GM18526 (cell line): ENCODE results near the gene SCAMP1.

Source experiments
- POLR2A ChIP-seq: IDR thresholded peaks from 3 replicates; pipeline ENCODE4 v1.6.1; 2011; ENCODE audit not compliant: insufficient read length; ENCODE audit errors: extremely low read depth

Gene SCAMP1

DNA sequence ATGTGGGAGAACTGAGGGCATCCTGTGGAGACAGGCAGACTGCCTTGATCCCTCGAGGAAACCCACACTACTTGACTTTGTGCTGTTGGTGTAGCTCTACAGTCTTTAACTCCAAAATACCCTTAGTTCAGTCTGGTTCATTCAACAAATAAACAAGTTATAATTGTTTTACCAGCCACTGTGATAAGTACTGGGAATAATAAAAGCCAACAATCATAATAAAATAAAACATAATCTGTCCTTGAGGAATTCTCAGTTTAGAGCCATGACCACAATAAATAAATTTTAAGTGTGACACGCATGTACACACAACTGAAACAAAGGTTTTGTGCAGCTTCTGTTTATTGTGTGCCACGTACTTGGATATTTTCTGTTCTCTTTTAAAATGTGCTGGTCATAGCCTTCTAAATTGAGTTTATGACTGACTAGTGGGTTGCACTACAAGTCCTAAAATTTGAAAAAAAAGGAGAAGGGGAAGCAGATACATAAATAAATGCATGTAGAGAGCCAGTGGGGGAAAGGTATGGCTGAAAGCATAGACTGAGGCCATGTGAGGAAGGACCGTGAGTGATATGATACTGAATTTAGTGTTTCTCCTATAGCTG is 6.2 kb upstream of the SCAMP1 start:
- no peak for TF ChIP-seq POLR2A

DNA sequence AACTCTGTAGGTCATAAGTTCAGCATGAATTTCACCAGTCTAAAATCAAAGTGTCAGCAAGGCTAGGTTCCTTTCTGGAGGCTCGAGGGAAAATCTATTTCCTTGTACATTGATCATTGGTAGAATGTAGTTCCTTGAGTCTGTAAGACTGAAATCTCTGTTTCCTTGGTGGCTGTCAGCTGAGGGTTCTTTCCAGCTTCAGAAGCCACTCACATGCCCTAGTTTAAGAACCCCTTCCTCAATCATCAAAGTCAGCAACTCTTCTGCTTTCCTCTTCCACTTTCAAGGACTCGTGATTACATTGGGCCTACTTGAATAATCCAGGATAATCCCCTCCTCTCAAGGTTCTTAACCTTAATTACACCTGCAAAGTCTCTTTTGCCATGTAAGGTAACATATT is 4.9 kb upstream of the SCAMP1 start:
- no peak for TF ChIP-seq POLR2A

DNA sequence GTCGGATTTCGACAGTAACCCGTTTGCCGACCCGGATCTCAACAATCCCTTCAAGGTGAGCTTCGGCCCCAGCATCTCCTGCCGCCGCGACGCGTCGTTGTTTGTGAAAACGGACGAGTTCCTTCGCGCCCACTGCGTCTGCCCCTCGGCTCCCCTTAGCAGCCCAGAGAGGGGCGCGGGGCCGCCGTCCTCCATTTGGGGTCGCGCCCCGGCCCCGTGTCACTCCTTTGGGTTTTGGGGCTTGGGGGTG is 182 bp downstream of the SCAMP1 start:
- TF ChIP-seq POLR2A: no peak

DNA sequence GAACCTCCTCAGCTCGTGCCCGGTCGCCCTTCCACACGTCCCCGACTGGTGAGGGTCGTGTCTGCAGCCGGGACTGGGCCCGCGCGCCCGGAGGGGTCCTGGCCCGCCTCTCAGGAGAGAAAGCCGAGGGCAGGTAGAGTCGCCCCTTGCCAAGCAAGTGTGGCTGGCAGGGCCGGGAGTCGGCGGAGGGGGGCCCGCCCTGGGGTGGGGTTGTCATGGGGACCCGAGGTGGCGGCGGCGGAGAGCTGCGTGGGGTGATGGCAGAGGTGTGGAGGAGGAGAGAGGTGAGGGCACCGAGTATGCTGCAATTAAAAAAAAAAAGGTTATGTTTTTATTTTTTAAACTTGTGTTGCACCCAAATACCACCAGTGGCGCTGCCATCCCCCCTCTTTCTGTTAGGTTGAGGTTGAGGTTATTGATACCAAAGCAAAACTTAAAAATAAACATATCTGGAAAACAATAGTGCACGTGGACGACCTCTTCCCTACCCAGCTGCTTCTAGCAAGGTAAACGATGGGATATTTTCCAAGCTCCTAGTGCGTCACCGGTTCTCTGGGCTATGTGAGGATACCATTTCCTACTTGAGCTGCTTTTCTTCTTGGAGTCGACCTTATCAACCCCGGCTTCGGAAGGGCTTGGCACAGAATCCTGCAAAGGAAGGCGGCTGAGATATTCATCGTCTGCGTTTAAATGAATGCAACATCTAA is 660 bp downstream of the SCAMP1 start:
- TF ChIP-seq POLR2A: no peak

DNA sequence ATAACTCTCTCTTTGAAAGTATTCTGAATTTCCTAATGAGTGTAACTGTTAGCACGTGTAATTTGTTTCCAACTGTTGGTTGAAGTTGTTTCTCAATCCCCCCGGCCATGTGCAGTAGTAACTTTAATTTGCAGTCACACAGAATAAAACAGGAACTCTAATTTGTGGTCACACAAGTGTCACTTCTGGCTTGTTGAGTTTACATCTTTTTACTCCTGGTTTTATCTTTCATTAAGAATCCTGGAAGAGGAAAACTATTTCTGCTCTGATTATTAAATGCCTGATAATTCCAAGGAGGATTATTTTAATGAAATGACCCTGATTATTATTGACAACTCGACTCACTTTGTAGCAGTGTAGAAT is 1.2 kb downstream of the SCAMP1 start:
- TF ChIP-seq POLR2A: no peak

DNA sequence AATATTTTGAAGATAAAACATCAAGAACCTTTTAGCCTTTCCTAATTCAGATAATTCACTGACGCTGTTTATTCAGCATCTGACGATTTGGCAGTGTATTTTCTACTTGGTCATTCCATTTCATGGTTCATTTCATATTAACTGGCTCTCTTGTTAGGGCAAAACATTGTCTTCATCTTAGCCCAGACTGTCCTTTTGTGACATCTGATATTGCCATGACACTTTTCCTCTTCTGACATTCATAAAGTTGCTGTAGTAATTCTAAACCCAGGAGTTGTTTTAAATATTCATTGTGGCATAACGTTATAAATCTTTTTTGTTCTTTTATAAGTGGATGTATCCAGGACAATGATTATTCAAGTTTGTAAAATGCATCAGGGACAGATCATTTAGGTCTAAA is 1.8 kb downstream of the SCAMP1 start:
- no peak for TF ChIP-seq POLR2A

DNA sequence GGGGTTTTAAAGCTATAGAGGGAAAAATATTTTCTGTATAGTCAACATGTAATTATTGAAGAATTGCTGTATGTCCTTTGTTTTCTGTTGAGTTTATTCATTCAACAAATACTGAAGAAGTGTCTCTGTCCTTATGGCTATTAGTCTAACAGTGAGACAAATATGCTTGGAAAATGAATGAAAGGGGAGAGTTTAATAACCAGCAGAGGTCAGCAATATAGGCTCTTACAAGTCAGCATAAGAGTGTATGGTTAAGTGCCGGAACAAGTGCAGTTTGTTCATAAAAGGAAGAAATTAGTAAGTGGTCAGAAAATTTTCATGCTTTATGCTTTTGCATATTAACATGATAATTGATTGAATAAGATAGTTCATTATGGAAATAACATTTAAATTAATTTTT is 3.6 kb downstream of the SCAMP1 start:
- TF ChIP-seq POLR2A: no peak

DNA sequence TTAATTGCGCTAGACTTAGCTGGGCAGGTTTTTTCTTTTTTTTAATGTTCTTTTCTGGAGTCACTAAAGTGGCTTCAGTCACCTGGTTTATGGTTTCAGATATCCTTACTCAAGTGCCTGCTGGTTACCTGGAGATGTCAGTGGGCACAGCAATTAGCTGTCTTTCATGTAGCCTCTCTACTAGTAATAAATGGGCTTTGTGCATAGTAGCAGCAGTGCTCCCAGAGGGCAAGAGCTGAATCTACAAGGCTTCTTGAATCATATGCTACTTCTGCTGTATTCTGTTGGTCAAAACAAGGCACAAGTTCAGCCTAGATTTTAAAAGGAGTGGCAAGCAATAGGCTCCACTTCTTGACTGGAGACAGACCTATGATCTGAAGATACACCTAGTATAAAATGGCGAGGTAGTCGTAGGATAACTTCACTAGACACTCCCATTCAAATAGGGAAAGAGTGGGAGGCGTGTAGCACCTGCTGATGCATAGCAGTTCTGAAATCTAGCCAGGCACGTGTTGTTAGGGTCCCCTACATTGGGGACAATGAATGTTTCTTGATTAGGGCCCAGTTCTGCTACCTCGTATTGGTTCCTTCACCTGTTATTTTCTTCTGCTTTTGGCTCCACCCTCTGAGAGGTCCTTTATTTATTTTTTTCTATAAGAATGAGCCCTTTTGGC is 7.0 kb downstream of the SCAMP1 start:
- no peak for TF ChIP-seq POLR2A

DNA sequence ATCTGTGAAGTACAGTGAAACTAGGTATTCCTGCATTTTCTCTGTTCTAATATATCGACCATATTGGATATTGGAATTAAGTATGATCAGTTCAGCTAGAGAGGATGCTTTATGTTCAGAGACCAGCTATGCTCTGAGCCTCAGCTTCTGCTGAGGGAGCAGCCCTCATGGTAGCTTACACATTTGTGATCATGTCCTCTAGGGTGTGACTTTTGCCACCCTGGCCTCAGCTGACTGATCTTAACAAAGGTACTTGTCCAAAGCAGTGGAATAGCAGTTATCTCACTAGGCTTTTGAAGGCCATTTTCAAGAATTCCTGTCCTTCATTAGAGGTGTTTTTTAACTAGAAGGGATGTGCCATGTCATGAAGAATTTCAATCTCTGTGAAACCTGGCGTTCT is 9.3 kb downstream of the SCAMP1 start:
- TF ChIP-seq POLR2A: no peak

DNA sequence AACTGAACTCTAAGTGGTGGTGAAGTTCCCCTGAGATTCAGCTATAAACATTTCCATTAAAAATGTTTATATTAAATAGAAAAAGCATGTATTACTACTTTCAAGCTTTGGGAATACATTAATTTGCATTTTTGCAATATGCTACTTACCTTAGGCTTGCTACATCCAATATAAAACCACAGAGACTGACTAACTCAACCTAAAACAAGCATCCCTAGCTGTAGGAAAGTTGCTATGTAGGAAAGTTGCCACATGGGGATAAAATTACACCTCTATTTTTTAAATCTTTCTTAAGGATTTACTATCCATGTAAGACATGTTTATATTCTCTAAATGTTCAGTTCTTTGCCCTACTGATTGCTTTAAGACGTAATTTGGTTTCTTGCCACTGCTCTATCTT is 12.8 kb downstream of the SCAMP1 start:
- TF ChIP-seq POLR2A: no peak

DNA sequence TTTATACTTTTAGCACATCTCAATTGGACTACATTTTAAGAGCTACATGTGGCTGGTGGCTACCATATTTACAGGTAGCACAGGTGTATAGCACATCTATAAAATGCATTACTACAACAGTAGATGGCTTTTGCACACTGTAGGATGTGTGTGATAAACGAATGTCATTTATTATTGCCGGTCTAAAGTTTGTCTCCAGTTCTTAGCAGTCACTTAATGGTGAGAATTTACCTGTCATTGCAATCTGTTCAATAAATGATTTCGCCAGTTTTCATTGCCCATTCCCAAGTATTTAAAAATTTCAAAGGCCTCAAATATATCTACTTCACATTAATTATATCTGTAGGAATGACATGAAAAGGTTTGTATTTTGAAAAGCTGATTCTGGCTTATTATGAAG is 15.9 kb downstream of the SCAMP1 start:
- no peak for TF ChIP-seq POLR2A

DNA sequence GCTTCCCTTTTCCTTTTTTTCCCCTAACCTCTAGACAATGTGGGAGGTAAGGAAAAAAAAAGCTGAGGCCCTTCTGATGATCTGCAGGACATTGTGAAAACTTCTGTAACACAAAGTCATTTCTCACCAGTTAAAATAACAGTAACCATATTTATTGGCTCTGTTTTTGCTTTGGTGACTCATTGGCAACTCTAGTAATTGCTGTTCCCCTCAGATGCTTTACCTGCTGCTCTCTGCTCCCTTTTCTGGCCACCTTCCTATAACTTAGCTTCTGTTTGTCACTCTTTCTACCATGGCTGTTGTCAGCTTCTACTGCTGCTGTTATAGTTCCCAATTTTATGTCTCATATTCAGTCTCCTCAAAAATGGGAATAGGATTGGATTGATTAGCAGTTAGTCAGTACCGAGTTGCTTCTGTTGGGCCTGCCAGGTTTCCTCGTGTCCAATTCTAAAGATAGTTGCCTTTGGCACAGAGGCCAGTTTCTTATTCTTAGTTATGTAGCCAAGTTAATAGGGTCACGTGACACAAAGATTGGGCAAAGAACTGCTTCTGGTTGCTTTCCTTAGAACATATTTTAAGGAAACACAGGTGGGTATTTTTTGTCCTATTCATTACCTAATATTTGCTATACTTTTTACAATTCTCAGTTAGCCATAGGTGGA is 16.8 kb downstream of the SCAMP1 start:
- no peak for TF ChIP-seq POLR2A

DNA sequence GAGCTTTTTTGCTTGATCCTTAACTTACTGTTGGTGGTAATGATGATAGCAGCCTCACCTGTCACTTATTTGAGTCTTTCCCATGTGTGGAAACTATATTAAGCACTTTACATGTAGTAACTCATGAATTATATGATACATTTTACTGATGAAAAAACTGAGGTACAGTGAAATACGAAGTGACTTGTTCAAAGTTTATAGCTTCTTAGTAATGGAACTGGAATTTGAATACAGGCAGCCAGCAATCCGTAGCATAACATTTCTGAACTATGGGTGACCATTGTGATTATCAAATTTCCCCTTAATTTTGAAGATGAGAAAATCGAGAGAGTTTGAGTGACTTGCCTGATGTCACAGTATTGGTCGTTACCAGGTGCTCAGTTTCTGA is 17.3 kb downstream of the SCAMP1 start:
- no peak for TF ChIP-seq POLR2A

DNA sequence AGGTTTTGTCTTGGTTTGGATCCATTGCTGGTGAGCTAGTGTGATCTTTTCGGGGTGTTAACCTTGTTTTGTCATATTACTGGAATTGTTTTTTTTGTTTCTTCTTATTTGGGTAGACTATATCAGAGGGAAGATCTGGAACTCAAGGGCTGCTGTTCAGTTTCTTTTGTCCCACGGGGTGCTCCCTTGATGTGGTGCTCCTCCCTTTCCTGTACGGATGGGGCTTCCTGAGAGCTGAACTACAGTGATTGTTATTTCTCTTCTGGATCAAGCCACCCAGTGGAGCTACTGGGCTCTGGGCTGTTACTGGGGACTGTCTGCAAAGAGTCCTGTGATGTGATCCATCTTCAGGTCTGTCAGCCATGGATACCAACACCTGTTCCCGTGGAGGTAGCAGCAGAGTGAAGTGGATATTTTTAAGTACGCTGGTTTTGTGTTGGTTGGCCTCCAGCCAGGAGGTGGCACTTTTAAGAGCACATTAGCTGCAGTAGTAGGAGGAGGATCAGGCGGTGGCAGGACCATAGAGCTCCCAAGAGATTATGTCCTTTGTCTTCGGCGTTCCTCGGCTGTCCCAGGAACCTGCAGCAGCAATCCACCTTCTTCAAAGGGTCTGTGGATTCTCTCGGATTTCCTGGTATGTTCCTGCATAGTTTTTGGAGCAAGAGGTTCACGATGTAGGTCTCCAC is 27.2 kb downstream of the SCAMP1 start:
- no peak for TF ChIP-seq POLR2A

DNA sequence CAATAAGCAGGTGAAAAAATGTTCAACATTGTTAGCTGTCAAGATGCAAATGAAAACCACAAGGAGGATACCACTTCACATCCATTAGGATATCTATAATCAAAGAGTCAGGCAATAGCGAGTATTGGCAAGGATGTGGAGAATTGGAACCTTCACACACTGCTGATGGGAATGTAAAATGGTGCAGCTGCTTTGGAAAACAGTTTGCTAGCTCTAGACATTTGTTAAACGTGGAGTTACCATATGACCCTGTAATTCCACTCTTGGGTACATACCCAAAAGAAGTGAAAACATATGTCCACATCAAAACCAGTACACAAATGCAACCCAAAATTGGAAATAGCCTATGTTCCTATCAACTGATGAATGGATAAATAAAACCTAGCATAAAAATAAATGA is 37.4 kb downstream of the SCAMP1 start:
- TF ChIP-seq POLR2A: no peak

DNA sequence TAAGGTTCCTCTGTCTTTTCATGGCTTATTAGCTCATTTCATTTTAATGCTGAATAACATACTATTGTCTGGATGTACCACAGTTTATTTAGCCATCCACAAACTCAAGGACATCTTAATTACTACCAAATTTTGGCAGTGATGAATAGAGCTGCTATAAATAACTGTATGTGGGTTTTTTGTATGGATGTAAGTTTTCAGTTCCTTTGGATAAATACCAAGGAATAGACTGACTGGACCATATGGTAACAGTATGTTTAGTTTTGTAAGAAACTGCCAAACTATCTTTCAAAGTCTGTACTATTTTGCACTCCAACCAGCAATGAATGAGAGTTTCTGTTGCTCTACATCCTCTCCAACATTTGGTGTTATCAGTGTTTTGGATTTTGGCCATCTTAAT is 38.7 kb downstream of the SCAMP1 start:
- TF ChIP-seq POLR2A: no peak
